Measurements from ENCODE around the gene SLC22A31. TPM values are rescaled to one million over a fixed set of nuclear protein-coding genes. Genes with fewer than 3 reads are reported as not detected.

The SLC22A31 gene
- total and polyA plus RNA-seq, 4 donors, result 0.11 to 0.44 (median 0.30) TPM; not detected in 1

GRCh38 chr16:89152831-89153700 lies 47.3 kb downstream of the SLC22A31 start:
- H3K9me3 ChIP-seq (ENCODE audit: control insufficient read depth, insufficient read depth, low read length), result peaks cover 4% of the 10 kb centered on the region
- peaks cover 27% of the 10 kb centered on the region for H3K4me1 ChIP-seq (ENCODE audit: control insufficient read depth, insufficient read depth, low read length)
- 90% methylated on average over 29 of the region's 41 CpGs for WGBS (ENCODE audit: insufficient coverage)
- no peak for DNase-seq (ENCODE audit: low read depth in 4 of 6, low spot score in 6 of 6)
- H3K4me3 ChIP-seq (ENCODE audit: low read depth, low read length), result no peak overlapping the region
- no peak overlapping the region for H3K27ac ChIP-seq (ENCODE audit: low read depth, low read length)
- peaks cover 57% of the 10 kb centered on the region for H3K36me3 ChIP-seq (ENCODE audit: control insufficient read depth, insufficient read depth, low read length)
- no peaks in the 10 kb centered on the region for H3K27me3 ChIP-seq (ENCODE audit: control insufficient read depth, insufficient read depth, low read length)

GRCh38 chr16:89150981-89151380 lies 49.4 kb downstream of the SLC22A31 start:
- peaks cover 66% of the 10 kb centered on the region for H3K36me3 ChIP-seq (ENCODE audit: control insufficient read depth, insufficient read depth, low read length)
- H3K27me3 ChIP-seq (ENCODE audit: control insufficient read depth, insufficient read depth, low read length), result no peaks in the 10 kb centered on the region
- H3K9me3 ChIP-seq (ENCODE audit: control insufficient read depth, insufficient read depth, low read length), result peaks cover 4% of the 10 kb centered on the region
- H3K4me3 ChIP-seq (ENCODE audit: low read depth, low read length), result no peak overlapping the region
- H3K4me1 ChIP-seq (ENCODE audit: control insufficient read depth, insufficient read depth, low read length), result peaks cover 14% of the 10 kb centered on the region
- WGBS (ENCODE audit: insufficient coverage), result 93% methylated on average over 8 of the region's 8 CpGs
- H3K27ac ChIP-seq (ENCODE audit: low read depth, low read length), result no peak overlapping the region
- no peak for DNase-seq (ENCODE audit: low read depth in 4 of 6, low spot score in 6 of 6)

DNA sequence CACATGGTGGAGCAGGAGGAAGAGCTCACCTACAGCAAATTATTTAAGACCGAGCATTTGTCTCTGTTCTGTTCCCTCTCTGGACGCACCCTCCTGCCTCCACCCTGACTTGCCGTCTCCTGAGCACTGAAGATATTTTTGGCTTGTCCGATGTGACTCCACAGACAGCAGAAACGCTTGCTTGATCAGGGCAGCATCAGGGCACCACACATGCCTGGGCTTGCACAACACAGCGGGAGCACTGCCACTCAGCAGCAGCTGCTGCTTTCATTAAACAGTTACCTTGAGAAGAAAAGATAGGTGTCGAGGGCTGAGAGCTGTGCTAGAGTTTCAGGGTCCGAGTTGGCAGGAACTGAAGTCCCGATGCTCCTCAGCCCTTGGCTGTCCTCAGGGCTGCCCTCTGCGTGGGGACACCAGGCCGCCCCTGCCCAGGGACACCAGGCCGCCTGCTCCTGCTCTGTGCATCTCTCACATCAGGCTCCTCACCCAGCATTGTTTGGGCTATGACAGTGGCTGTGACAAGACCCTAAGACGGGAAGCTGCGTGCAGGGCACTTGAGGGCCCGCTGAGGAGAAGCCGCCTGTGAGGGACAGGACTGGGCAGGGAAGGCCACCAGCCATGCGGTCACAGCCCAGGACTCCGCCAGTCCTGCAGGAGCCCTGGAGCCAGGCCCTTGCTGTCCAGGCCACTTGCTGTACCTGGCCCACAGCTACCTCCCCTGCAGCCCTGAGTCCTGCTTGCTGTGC lies 50.1 kb downstream of the SLC22A31 start:
- Histone ChIP-seq H3K4me3 (ENCODE audit: low read depth, low read length) (no peak overlapping the region), H3K27me3 (ENCODE audit: control insufficient read depth, insufficient read depth, low read length) (no peaks in the 10 kb centered on the region), H3K4me1 (ENCODE audit: control insufficient read depth, insufficient read depth, low read length) (peaks cover 9% of the 10 kb centered on the region), H3K36me3 (ENCODE audit: control insufficient read depth, insufficient read depth, low read length) (peaks cover 73% of the 10 kb centered on the region), H3K9me3 (ENCODE audit: control insufficient read depth, insufficient read depth, low read length) (peaks cover 4% of the 10 kb centered on the region), H3K27ac (ENCODE audit: low read depth, low read length) (no peak overlapping the region)
- 89% methylated on average over 16 of the region's 18 CpGs for WGBS (ENCODE audit: insufficient coverage)
- DNase-seq (ENCODE audit: low read depth in 4 of 6, low spot score in 6 of 6), result no peak

DNA sequence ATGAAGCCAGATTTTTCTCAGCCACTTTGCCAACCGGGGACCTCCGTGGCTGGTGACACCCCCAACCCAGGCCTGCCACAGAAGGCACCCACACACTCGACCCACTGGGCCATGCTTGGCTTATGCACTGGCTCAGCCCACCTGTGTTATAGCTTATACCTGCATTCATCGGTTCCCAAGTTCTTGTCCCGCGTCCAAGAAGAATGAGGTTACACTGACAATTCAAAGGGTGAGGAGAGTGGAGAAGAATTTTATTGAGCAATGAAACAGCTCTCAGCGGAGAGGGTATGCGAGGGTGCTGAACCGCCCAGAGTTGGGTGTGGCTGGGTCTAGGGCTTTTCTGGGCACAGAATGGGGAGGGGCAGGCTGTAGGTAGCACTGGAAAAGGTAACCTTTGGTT lies 51.0 kb downstream of the SLC22A31 start:
- Histone ChIP-seq H3K4me3 (ENCODE audit: low read depth, low read length) (no peak overlapping the region), H3K4me1 (ENCODE audit: control insufficient read depth, insufficient read depth, low read length) (peaks cover under 1% of the 10 kb centered on the region), H3K36me3 (ENCODE audit: control insufficient read depth, insufficient read depth, low read length) (peaks cover 78% of the 10 kb centered on the region), H3K27me3 (ENCODE audit: control insufficient read depth, insufficient read depth, low read length) (no peaks in the 10 kb centered on the region), H3K27ac (ENCODE audit: low read depth, low read length) (no peak overlapping the region), H3K9me3 (ENCODE audit: control insufficient read depth, insufficient read depth, low read length) (peaks cover 4% of the 10 kb centered on the region)
- DNase-seq (ENCODE audit: low read depth in 4 of 6, low spot score in 6 of 6), result no peak
- 98% methylated on average over 9 of the region's 9 CpGs for WGBS (ENCODE audit: insufficient coverage)

DNA sequence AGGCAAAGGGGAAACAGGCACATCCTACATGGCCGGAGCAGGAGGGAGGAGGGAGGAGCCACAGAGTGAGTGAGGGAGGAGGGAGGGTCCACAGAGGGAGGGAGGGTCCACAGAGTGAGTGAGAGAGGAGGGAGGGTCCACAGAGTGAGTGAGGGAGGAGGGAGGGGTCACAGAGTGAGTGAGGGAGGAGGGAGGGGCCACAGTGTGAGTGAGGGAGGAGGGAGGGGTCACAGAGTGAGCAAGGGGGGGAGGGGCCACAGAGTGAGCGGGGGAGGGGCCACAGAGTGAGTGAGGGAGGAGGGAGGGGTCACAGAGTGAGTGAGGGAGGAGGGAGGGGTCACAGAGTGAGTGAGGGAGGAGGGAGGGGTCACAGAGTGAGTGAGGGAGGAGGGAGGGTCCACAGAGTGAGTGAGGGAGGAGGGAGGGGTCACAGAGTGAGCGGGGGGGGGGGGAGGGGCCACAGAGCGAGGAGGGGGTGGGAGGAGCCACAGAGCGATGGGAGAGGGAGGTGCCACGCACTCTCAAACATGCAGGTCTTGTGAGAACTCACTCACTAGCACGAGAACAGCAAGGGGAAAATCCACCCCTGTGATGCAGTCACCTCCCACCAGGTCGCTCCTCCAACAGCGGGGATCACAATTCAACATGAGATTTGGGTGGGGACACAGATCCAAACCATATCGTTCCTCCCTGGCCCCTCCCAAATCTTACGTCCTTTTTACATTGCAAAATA lies 53.1 kb downstream of the SLC22A31 start:
- no peak for DNase-seq (ENCODE audit: low read depth in 4 of 6, low spot score in 6 of 6)
- WGBS (ENCODE audit: insufficient coverage), result 67% methylated on average over 1 of the region's 11 CpGs
- H3K27me3 ChIP-seq (ENCODE audit: control insufficient read depth, insufficient read depth, low read length), result no peaks in the 10 kb centered on the region
- H3K27ac ChIP-seq (ENCODE audit: low read depth, low read length), result no peak overlapping the region
- no peak overlapping the region for H3K4me3 ChIP-seq (ENCODE audit: low read depth, low read length)
- no peaks in the 10 kb centered on the region for H3K4me1 ChIP-seq (ENCODE audit: control insufficient read depth, insufficient read depth, low read length)
- H3K36me3 ChIP-seq (ENCODE audit: control insufficient read depth, insufficient read depth, low read length), result peaks cover 79% of the 10 kb centered on the region
- H3K9me3 ChIP-seq (ENCODE audit: control insufficient read depth, insufficient read depth, low read length), result peaks cover 4% of the 10 kb centered on the region

DNA sequence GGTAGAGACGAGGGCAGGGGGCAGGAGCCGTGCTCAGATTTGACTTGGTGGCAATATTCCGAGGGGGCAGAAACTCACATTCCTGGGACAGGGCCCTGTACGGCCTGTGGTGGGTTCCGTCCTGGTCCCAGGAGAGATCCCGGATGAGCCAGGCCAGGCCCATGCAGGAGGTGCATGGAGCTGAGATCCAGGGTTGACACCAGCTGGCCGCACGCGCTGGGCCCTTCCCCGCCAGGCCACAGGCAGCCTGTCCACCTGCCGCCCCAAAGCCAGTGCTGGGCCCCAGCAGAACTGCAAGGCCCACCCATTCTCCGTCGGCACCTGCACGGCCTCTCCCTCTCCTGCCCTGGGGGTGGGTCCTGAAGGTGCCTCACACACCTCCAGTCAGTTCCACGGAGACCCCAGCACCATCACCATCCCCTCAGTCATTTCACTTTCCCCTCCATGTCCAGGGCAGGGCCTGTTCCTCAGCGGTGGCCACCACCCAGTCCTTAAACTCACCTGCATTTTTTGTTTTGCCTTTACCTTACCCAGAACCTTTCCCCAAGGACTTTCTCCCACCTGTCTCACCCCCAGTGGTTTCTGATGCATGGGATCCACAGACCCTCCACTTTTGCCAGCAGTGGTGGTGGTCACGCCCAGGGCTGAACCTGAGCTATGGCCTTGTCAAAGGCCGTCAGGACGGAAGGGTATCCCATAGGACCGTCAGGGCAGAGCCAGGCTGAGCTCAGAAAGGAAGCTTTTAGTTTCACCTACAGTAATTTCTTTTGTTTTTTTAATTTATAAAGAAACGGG lies 53.9 kb downstream of the SLC22A31 start:
- 98% methylated on average over 19 of the region's 21 CpGs for WGBS (ENCODE audit: insufficient coverage)
- Histone ChIP-seq H3K4me1 (ENCODE audit: control insufficient read depth, insufficient read depth, low read length) (peaks cover 7% of the 10 kb centered on the region), H3K36me3 (ENCODE audit: control insufficient read depth, insufficient read depth, low read length) (peaks cover 83% of the 10 kb centered on the region), H3K9me3 (ENCODE audit: control insufficient read depth, insufficient read depth, low read length) (peaks cover 4% of the 10 kb centered on the region), H3K27ac (ENCODE audit: low read depth, low read length) (no peak overlapping the region), H3K27me3 (ENCODE audit: control insufficient read depth, insufficient read depth, low read length) (no peaks in the 10 kb centered on the region), H3K4me3 (ENCODE audit: low read depth, low read length) (no peak overlapping the region)
- no peak for DNase-seq (ENCODE audit: low read depth in 4 of 6, low spot score in 6 of 6)

Other genes with a start within 250 kb of the SLC22A31 start
- 1 to 10 TPM; 1.2 to 4.4 TPM for gene CBFA2T3, start 223.3 kb downstream of the SLC22A31 start, total RNA-seq
- gene CBFA2T3, start 223.3 kb downstream of the SLC22A31 start, polyA plus RNA-seq (ENCODE audit: insufficient read length in 2 of 2), result 10 to 100 TPM; 17.5 to 19.5 TPM
- gene ACSF3, start 106.7 kb downstream of the SLC22A31 start, total RNA-seq, result 10 to 100 TPM; 15.1 to 30.5 TPM
- gene ACSF3, start 106.7 kb downstream of the SLC22A31 start, polyA plus RNA-seq (ENCODE audit: insufficient read length in 2 of 2), result 10 to 100 TPM; 27.5 to 35.8 TPM
- under 1 TPM; 0.39 to 0.59 TPM for gene CDH15, start 28.8 kb downstream of the SLC22A31 start, total RNA-seq
- gene CDH15, start 28.8 kb downstream of the SLC22A31 start, polyA plus RNA-seq (ENCODE audit: insufficient read length in 2 of 2), result 1 to 10 TPM; 1.2 to 1.8 TPM
- gene ZNF778, start 17.2 kb upstream of the SLC22A31 start, total RNA-seq, result 10 to 100 TPM; 11.6 to 14.1 TPM
- 10 to 100 TPM; 10.7 to 11.0 TPM for gene ZNF778, start 17.2 kb upstream of the SLC22A31 start, polyA plus RNA-seq (ENCODE audit: insufficient read length in 2 of 2)